Vagina (tissue), 2 donors: Measurements from ENCODE around the gene CNTF.

ENCODE experiments used
- CTCF ChIP-seq, 3 experiments: fragments of 450-650 bp in 2 of 3; fragments of 200-600 bp in 1 of 3; sonication (generic) in 1 of 3; IDR thresholded peaks; one replicate each; pipeline ENCODE4 v1.5.1; 2017 to 2019; ENCODE audit warnings: antibody characterized with exemption in 3 of 3, mild to moderate bottlenecking in 2 of 3, moderate library complexity in 2 of 3
- POLR2A ChIP-seq, 2 donors: fragments of 450-650 bp; IDR thresholded peaks; one replicate each; pipeline ENCODE4 v1.6.1; 2017; ENCODE audit warnings: antibody characterized with exemption in 2 of 2, mild to moderate bottlenecking in 2 of 2, moderate library complexity in 2 of 2

GRCh38 chr11:58671983-58672633 is 49.6 kb downstream of the CNTF start:
- TF ChIP-seq CTCF (IDR thresholded peaks at IDR 0.05) (no peak), POLR2A (IDR thresholded peaks at IDR 0.05) (no peak)
